AG08395 (cell line): ENCODE measurements around the gene NOP10.
"Not testable (repeated sequence)": the region's sequence is repeated elsewhere in the genome, so short reads cannot be mapped to it uniquely, and the experiment has no call there.

Experiments
- DNase-seq: peaks from one replicate; pipeline ENCODE4 v3.0.0; 2012; ENCODE audit warnings: mixed read lengths, low spot score

NOP10 gene

DNA sequence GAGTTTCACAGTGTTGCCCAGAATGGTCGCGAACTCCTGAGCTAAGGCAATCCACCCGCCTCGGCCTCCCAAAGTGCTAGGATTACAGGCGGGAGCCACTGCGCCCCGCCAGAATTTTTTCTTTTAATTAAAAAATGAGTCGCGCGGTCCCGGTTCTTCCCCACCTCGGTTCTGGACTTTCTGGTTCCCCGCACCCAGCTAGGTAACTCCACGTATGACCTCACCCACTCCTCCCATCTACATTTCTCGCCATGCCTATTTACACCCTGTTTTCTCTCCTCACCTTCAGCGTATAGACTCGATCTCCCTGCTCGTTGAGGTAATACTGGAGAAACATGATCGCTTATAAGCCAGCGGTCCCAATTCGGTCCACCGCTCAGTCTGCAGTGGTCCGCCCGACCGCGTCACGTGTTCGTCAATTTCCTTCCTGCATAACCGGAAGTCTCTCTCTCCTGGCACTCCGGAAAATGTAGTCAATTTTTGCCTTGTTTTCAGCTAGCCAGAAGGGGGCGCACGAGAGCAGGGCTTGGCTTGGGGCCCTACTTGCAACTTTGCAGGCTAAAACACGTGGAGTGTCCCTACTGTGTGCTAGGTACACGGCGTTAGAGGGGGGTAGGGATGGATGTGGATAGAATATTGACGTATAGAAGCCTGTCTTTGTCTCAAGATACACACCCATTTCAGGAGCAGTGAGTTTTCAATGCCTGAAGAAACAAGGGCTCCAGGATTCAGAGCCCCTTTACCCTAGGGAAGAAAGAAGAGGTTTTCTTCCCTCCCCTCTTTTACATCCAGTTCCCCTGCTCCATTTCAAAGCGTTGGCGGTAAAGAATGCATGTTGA is at the start of gene NOP10, which contains the start of gene NUTM1:
NOP10 (minus strand) TSS at position 400 of the 839 bp plus-strand sequence; CDS start at position 337, 63 bp downstream.
NUTM1 (plus strand) TSS at position 579 of the 839 bp plus-strand sequence. CDS start 382 bp downstream, outside the sequence.
- peak; percentile 87 for DNase-seq

DNA sequence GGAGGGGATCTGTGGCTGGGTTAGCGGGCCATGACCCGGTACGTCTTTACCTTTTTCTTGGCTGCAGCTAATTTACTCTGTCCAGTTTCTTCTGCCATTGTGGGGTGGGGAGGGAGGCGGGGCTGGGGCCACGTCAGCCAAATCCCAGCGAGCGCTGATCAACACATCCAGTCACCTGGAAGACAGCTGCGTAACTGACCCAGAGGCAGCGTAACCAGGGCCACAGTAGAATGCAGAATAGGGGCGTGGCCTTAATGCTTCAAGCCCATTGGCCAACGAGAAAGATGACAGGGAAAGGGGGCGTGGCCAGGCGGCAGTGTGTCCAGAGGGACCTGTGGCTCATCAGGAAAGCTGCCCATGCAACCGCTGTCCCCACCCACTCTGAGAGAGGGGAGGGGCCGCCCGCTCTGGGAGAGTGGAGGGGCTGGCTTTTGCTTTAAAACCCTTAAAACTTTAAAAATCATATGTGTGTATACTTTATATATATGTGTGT is 46.7 kb upstream of the NOP10 start:
- not testable (repeated sequence) for DNase-seq

DNA sequence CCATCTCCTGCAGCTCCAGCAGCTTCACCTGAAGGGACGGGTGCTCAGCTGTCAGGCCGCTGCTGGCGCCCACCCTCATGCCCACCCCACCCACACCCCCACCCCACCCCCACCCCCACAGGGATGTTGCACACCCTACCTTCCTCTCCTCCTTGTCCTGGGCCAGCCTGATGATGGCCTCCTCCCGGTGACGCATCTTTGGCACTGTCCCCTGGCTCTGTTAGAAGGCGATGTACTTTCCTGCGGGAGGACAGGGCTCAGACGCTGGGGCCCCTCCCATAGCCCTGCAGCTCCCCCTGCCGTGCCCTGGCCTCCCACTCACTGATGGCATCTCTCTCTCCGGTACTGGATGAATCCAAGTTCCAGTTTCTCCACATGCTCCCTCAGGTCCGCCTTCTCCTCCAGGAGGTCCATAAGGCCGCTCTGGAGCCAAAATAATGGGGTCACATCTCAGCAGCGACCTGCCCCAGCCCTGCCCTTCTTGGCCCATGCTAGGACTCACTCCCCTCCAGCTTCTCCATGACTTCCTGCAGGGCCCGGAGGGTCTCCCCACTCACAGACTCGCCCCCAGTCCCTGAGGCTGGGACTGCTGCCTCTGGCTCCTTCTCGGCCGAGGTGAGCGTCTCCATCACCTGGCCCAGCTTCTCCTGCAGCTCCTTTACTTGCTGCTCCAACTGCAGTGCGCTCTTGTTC is 39.0 kb upstream of the NOP10 start:
- DNase-seq, result not testable (repeated sequence)

DNA sequence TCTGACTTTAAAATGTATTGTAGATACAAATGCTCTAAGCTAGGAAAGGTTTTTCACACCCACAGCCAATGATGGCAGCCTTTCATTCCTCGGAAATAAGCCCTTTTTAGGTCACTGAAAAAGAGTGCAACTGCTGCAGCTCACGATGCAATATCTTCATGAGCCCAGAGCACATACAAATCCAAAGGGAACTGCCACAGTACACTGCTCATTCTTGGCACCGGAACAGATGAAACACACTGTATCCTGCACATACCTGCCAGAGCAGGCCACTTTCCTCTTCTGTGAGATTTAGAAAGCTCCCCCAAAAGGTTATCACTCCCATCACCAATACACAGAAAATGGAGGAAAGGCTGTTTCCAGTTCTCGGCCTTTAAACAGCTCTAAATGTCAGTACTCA is 37.6 kb upstream of the NOP10 start:
- DNase-seq, result not testable (repeated sequence)

DNA sequence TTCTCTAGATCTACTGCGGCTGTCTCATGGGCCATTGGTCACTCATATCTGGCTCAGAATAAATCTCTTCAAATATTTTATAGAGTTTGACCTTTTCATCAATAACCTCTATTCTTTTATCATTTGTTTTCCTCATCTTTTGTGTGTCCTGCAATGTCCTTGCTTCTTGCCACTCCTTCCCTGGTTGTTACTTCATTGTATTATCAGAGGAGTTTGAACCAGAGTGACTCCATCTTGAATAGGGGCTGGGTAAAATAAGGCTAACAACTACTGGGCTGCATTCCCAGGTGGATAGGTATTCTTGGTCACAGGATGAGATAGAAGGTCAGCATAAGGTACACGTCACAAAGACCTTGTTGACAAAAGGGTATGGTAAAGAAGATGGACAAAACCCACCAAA is 33.9 kb upstream of the NOP10 start:
- DNase-seq, result no peak

DNA sequence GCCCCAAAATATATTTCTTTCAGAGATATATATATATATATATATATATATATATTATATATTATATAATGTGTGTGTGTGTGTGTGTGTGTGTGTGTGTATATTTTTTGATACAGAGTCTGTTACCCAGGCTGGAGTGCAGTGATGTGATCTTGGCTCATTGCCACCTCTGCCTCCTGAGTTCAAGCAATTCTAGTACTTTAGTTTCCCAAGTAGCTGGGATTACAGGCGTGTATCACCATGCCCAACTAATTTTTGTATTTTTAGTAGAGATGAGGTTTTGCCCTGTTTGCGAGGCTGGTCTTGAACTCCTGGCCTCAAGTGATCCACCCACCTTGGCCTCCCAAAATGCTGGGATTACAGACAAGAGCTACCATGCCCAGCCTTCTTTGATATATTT is 32.6 kb upstream of the NOP10 start:
- DNase-seq, result not testable (repeated sequence)

DNA sequence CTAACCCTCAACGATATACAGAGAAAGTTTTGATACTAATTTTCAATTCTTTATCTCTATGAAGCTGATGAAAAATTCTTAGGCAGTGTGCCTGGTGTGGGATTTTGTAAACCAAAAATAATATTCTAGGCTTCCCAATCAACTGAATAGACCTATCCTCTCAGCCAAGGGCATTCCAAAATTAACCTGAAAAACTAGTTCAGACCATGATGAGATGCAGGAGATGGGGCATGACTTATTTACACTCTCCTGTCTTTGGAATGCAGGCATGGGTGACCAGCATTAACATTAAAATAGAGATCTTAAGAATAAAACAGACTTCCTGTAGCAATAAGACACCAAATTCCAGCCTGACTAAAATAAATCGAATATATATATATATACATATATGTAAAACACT is 31.9 kb upstream of the NOP10 start:
- DNase-seq, result no peak

DNA sequence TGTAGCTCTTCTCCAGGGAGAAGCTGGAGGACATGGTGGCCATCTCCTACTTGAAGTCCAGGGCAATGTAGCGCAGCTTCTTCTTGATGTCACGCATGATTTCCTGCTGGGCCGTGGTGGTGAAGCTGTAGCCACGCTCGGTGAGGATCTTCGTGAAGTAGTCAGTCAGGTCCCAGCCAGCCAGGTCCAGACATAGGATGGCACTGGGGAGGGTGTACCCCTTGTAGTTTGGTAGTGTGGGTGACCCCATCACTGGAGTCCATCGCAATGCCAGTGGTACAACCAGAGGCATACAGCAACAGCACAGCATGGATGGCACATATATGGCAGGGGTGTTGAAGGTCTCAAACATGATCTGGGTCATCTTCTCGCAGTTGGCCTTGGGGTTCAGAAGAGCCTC is 31.0 kb upstream of the NOP10 start:
- DNase-seq, result no peak

DNA sequence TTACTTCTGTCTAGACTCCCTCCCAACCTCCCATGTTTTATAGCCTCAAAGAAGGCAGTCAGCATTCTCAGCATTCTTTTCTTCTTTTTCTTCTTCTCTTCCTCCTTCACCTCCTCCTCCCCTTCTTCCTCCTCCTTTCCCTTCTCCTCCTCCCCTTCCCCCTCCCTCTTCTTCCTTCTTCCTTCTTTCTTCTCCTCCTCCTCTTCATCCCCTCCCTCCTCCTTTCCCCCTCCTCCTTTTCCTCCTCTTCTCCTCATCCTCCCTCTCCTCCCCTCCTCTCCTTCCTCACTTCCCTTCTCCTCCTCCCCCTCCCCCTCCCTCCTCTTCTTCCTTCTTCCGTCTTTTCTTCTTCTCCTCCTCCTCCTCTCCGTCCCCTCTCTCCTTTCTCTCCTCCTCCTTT is 27.7 kb upstream of the NOP10 start:
- no peak for DNase-seq

DNA sequence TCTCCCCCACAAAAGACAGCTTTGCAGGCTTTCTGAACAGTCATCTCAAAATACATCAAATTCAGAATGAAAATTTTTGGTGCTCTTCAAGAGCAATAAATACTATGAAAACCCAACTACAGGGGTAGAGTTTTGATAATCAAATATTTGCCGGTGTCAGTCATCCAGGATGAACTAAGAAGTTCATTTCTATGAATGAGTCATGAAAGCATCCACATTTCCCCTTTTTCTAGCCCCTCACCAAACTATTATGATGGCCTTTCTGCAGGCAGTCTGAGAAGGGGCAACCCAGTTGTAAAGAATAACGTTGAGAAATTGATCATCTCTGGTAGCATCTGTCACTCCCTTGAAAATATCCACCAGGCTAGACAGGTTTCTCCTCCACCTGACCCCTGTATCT is 27.2 kb upstream of the NOP10 start:
- no peak for DNase-seq

DNA sequence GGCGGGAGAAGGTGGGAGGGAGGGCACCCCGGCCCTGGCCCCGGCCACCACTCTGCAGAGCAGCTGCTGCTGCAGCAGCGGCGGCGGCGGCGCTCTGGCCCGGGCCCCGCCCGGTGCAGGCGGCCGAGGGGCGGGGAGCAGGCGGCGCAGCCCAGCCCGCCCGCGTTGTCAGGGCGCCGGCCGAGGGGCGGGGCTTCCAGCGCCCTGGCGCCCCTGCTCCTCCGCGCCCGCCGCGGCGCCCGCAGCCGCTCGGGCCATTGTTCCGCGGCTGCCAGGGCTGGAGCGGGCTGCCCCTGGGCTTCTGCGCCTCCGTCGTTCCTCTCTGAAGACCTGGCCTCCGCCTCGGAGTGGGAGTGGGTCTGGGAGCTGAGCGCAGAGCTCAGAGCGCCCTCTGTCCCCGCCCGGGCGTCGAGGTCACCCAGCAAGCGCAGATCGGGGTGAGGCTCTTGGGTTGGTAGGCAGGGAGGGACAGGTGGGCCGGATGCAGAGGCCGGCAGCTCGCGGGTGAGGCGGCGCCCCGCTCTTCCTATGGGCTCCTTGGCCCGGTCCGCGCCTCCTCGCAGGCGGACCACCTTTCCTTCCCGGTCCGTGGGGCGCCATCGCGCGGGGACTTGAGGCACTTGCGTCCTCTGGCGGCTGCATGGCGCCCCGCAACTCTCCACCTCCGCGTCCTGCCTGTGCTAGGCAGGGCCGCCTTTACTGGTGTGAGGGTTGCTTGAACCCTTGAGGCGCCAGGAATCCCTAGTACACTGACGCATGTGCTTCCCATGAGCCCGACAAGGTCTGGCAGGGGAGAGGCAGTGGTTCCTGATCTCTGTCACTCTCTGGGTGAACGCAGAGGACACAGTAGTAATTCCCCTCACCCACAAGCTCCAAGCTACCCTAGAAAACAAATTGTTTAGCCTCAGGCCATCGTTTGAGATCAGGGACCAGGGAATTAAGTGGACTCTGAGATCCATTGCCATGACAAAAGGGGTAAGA is 24.5 kb upstream of the NOP10 start, which contains the start of gene LPCAT4:
LPCAT4 (minus strand) TSS at position 96 of the 981 bp plus-strand sequence. CDS start 96 bp downstream, outside the sequence.
- peak; percentile 95 for DNase-seq

DNA sequence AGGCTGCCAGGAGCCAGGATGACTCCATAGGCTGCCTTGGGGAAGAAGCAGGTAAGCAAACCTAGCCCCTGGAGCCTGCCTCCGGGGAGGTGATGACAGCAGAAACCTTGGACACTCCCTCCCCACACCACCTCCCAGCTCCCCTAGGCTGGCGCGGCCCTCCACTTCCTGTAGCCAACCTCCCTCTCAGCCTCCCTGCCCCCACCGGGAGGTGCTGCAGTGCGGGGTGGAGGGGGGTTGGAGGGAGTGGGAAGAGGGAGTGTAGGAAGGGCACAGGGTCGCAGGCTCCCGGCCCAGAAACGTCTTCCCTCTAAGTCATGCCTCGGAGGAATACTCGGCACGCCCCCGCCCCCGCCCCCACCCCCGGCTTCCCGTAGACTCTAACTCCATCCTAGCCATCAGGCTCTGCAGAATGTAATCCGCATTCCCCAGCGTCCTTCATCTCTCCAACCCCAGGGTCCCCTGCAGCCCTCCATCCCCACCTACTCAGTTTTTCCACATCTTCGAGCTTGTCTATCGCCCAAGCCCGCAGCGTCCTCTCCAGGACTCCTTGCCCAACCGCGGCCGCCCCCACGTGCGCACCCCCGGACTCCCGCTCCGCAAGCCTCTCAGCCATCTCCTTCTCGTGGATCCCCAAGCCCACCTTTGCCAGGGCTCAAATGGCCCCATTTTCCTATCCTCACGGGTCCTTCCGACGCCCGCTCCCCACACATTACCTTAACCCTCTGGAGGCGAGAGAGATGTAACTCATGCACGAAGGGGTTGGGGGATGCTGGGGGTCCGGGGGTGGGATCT is 23.5 kb upstream of the NOP10 start:
- peak; percentile 41 for DNase-seq

DNA sequence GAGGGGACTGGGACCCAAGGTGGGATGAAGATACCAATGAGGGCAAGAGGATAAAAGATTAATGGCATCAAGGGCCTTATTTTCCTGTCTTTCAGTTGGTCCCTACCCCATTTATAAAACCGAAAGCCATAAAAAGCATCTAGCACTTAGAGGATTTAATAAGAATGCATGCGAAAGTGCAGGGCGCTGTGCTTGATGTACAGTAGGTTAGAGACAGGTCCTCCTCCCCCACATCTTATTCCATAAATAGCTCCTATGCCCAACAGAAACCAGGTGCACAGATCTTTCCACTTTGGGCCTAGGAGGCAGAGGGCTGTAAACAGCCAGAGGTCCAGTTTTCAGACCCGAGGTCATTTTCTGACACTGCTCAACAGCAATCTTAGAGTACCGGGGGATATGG is 22.9 kb upstream of the NOP10 start:
- no peak for DNase-seq

DNA sequence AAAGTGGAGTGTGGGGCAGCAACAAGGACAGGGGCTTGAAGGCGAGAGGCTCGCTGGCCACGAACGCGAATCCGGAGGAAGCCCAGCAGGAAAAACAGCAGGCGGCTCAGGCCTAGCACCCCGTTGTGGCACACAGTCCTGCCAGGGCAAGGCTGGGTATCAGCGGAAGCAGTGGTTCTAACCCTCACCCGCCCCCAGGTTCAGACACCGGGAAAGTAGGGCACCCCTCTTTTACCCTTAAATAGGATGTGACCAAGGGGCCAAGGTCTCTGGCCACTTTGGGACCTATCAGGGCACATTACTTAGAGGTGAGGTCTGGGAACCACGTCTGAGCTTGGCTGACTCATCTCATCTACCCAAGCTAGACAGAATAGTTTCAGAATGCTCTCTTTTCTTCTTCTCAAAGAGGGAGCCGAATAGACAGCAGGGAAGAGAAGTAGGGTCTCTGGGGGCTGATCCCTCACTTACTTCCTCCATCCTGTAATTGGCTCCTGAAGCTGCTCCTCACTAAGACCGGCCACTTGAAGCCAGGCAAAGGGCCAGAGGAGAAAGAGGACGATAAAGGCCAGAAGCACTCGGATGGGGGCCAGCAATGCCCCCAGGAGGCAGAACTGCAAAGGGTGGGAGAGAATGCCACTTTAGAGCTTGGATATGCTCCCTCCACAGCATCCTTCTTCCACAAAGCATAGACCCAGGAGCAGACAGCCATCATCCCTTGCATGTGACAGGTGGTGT is 22.3 kb upstream of the NOP10 start:
- no peak for DNase-seq

DNA sequence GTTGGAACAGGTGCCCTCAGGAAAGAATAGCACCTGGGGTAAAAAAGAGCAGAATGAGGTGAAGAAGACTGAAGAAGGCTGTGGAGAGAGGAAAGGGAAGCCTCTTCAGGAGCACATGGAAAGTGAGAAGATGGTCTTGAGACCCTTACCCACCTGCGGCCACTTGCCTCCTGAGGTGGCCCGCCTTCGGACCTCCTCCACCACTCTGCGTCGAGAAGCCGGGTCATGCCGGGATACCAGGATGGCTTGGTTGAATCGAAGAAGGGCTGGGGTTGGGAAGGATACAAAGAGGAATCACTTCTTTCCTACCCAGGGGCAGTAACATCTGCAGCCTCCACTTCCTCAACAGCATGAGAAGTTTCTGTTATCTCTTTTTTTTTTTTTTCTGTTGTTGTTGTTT is 21.1 kb upstream of the NOP10 start:
- DNase-seq, result no peak

DNA sequence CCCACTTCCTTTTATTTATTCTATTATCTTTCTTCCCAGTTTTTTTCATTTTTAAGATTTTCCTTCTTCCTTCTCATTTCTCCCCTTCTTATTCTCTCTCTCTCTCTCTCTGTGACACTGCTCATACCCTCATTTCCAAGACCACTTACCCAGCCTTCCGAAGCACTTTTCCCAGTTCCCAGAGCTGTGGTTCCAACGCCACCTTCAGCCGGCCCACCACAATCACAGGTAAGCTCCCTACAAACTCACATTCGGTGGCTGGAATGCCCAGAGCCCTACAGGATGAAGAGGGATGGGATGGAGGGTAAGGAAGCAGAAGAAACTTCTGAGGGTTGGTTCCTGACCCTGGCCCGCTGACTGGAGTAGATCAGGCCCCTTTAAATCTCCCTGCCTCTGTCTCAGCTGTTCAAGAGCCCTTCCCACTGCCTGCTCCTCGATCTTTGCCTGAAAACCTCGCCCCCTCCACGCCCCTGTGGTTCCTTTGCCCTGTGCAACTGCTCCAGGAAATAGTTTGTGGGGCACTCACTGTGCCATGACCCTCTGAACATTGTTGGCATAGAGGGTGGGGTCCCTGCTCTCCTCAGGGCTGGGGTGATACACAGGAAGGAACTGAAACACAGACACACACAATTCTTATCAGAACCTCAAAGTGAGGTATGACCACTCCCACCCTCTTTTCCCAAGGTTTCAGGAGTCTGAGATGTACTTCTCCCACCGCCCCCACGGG is 19.3 kb upstream of the NOP10 start:
- no peak for DNase-seq

DNA sequence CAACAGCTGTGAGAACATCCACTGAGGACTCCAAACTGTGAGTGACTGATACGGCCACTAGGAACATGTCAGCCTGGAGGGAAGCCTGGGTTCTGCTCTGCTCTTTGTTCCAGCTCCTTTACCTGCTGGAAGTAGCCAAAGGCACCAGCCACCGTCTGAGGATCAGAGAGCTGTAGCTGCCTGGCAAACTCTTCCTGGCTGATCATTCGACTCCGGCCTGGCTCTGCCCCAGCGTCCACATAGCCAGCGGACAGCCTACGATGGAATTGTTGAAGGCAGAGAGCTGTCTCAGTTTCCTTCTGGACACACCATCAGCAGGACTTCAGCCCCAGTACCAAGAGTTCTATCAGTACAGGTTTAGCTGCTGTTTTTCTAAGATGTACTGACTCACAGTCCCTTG is 18.3 kb upstream of the NOP10 start:
- DNase-seq, result no peak

DNA sequence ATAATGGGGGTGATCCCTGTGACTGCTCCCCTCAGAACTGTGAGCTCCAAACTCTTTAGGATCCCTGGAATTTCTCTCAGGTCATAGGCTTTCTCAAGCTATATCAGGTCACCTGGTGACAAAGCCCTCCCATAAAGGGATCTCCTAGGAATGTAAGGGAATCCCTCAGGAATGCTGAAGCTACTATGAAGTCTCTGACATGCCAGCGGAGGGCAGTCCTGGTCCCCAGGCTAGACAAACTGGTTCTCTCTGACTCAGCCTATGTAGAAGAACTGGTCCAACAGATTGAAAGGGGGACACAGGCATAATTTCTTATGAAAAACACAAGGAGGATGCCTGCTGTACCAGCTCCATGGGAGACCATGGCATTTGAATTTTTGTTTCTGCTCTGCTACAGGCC is 17.4 kb upstream of the NOP10 start:
- peak; percentile 14 for DNase-seq

DNA sequence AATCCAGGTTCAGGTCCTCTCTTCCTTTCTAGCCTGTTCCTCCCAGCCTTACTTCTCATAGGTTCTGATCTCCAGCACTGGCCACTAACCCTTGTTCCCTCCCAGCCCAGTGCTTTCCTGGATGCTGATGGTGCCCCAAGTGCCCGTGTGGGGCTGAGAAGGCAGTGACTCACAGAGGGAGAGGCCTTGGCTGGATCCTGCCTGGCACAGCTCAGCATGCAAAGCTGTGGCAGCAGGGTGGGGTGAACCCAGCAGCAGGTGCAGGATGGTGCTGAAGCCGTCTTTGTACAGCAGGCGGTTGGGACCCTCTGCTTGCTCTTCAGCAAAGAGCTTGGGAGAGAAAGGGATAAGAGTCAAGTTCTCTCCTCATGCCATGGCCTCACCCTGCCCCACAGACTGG is 16.5 kb upstream of the NOP10 start:
- DNase-seq, result no peak

DNA sequence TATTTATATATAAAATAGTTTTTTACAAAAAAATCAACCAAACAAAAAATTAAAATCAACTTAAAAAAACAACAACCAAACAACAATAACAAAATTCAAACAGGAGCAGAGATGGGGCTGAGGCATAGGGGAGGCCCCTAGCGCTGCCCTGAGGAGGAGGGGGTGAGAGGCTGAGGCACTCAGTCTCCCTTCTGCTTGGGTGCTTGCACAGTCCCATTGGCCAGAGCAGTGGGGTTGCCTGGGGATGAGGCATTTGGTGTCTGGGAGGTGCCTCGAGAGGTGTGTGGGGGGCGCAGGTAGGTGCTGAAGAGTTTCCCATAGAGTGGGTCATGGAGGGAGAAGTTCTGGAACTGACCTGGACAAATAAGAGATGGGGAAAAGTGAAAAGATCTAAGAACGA is 16.0 kb upstream of the NOP10 start:
- DNase-seq, result no peak
